MV-4-11 (cell line): Measurements from ENCODE around the gene SERTAD2.

Experiments used
- DNase-seq: peaks from one replicate; lab custom pipeline; 2025; lab: John Stamatoyannopoulos, UW

The SERTAD2 gene

DNA sequence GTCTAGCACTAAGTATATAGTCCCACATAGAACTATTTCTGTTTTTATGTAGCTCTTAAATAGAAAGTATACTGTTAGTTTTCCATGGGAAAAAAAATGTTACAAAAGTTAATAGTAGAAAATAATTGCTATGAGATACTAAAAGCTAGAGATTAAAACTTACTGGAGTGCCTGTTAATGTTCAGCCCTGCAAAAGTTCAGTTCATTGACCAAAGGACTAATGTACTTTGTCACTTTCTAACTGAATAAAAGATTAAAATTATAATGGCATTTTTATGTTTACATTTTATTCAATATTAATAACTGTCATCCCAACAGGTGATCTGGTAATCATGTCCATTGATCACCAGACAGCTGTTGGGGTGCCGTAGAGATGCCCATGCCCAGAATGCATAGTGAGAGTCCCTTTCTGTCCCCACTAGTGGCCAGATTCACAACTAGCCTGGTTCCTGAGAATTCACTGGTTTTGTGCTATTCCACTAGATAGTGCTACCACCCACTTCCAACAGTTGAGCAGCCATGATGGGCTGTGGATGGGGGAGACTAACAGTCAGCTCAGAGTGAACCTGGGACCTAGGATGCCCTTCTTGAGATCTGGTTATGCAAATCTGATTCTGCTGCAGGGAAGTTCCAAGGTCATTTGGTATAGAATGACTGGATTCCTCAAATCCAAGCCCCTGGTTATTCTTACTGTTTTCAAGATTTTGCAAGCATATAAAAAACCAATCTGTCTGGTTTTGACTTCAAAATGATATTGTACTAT is 71.8 kb downstream of the SERTAD2 start:
- no peak for DNase-seq
